ENCODE results near the gene CLEC4D. TPM values are rescaled to one million over a fixed set of nuclear protein-coding genes. Genes with fewer than 3 reads are reported as not detected.
"Not testable (repeated sequence)": the region's sequence is repeated elsewhere in the genome, so short reads cannot be mapped to it uniquely, and the experiment has no call there.

The CLEC4D gene
- total RNA-seq: not detected

- ATAC-seq (no peak), DNase-seq (no peak)
- Mint-ChIP-seq H3K36me3 (ENCODE audit: insufficient read depth) (no peaks in the 10 kb centered on the region), H3K27me3 (ENCODE audit: low read depth) (peaks cover 17% of the 10 kb centered on the region), H3K4me3 (no peak within 1 kb of the TSS), H3K4me1 (ENCODE audit: low read depth) (no peaks in the 10 kb centered on the region), H3K9me3 (no peaks in the 10 kb centered on the region)
These were observed at the start of gene CLEC4D for GRCh38 chr12:8513256-8513655. TSS of gene CLEC4D (plus strand) at chr12:8513503. CDS start at chr12:8513733, 230 bp downstream.

DNA sequence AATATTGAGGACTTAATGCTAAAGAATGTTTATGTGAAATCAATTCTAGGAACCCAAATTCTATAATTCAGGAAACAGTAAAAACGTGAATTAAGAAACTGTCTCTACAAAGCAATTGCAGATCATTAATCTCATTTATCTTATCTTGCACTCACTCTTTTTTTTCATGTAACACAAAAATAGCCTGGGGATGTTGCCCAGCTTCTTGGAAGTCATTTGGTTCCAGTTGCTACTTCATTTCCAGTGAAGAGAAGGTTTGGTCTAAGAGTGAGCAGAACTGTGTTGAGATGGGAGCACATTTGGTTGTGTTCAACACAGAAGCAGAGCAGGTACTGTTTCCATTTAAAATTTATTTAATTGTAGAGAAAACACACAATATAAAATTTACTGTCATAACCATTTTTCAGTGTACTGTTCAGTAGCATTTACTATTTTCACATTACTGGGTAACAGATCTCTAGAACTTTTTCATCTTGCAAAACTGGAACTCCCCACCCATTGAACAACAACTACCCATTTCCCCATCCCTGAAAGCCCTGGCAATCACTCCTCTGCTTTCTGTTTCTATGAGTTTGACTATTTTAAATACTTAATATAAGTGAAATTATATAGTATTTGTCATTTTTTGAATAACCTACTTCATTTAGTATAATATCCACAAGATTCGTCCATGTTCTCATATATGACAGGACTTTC lies 47.9 kb upstream of the CLEC4D start:
- Mint-ChIP-seq H3K9me3 (no peaks in the 10 kb centered on the region), H3K4me3 (no peak overlapping the region), H3K36me3 (ENCODE audit: insufficient read depth) (no peaks in the 10 kb centered on the region), H3K27me3 (ENCODE audit: low read depth) (peaks cover 12% of the 10 kb centered on the region), H3K4me1 (ENCODE audit: low read depth) (no peaks in the 10 kb centered on the region)
- no peak for ATAC-seq
- DNase-seq: no peak

DNA sequence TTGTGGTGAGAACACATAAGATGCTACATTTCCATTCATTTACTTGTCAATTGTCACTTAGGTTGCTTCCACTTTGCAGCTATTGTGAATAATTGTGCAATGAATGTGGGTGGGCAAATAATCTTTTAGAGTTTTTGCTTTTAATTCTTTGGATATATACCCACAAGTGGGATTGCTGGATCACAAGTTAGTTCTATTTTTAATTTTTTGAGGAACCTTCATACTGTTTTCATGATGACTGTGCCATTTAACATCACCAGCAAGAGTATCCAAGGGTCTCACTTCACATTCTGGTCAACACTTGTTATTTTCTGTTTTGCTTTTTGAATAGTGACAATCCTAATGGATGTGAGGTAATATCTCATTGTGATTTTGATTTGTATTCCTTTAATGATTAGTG lies 47.1 kb upstream of the CLEC4D start:
- H3K27me3 Mint-ChIP-seq (ENCODE audit: low read depth): peaks cover 12% of the 10 kb centered on the region
- H3K4me3 Mint-ChIP-seq: no peak overlapping the region
- H3K36me3 Mint-ChIP-seq (ENCODE audit: insufficient read depth): no peaks in the 10 kb centered on the region

GRCh38 chr12:8471090-8471489 lies 42.2 kb upstream of the CLEC4D start:
- no peak for DNase-seq
- Mint-ChIP-seq H3K36me3 (ENCODE audit: insufficient read depth) (no peaks in the 10 kb centered on the region), H3K4me3 (no peak overlapping the region), H3K27me3 (ENCODE audit: low read depth) (peaks cover 25% of the 10 kb centered on the region), H3K4me1 (ENCODE audit: low read depth) (no peaks in the 10 kb centered on the region), H3K9me3 (peaks cover 3% of the 10 kb centered on the region)
- no peak for ATAC-seq

More for the DNA sequence above, 47.1 kb upstream of the CLEC4D start:
- ATAC-seq: no peak
- Mint-ChIP-seq H3K4me1 (ENCODE audit: low read depth) (no peaks in the 10 kb centered on the region), H3K9me3 (no peaks in the 10 kb centered on the region)
- no peak for DNase-seq

GRCh38 chr12:8475508-8476203 lies 37.6 kb upstream of the CLEC4D start:
- Mint-ChIP-seq H3K4me1 (ENCODE audit: low read depth) (no peaks in the 10 kb centered on the region), H3K4me3 (no peak overlapping the region), H3K36me3 (ENCODE audit: insufficient read depth) (no peaks in the 10 kb centered on the region), H3K27me3 (ENCODE audit: low read depth) (peaks cover 13% of the 10 kb centered on the region), H3K9me3 (peaks cover 3% of the 10 kb centered on the region)
- ATAC-seq (no peak), DNase-seq (no peak)

DNA sequence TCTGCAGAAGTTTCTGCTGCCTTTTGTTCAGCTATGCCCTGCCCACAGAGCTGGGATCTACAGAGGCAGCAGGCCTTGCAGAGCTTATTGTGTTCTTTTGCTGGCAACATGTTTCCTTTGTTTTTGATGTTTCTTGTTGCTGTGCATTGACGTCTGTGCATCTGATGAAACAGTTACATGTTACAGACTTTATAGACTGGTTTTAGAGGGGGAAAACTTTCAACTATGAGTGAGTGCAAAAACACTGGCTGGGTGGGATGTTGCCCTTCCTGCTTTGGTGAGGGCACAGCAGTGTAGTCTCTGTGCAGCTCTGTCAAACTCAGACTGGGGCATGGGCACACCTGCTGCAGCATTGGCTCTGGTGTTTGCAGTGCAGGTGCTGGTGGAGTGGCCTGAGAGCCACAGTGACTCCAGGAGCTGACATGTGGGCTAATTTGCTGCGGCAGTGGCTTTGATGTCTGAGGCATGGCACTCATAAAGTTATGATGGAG lies 30.7 kb upstream of the CLEC4D start:
- H3K9me3 Mint-ChIP-seq: no peaks in the 10 kb centered on the region
- DNase-seq (no peak), ATAC-seq (no peak)
- no peak overlapping the region for H3K4me3 Mint-ChIP-seq
- H3K27me3 Mint-ChIP-seq (ENCODE audit: low read depth): peaks cover 9% of the 10 kb centered on the region
- H3K36me3 Mint-ChIP-seq (ENCODE audit: insufficient read depth): no peaks in the 10 kb centered on the region
- peaks cover 6% of the 10 kb centered on the region for H3K4me1 Mint-ChIP-seq (ENCODE audit: low read depth)

- peak in 1 of 2 donors; percentile 56 for ATAC-seq
- no peak for DNase-seq
- Mint-ChIP-seq H3K4me1 (ENCODE audit: low read depth) (peaks cover 6% of the 10 kb centered on the region), H3K9me3 (no peaks in the 10 kb centered on the region), H3K27me3 (ENCODE audit: low read depth) (peaks cover 9% of the 10 kb centered on the region), H3K4me3 (no peak overlapping the region), H3K36me3 (ENCODE audit: insufficient read depth) (no peaks in the 10 kb centered on the region)
These were observed 30.2 kb upstream of the CLEC4D start for GRCh38 chr12:8483079-8483478.

- Mint-ChIP-seq H3K27me3 (ENCODE audit: low read depth) (no peaks in the 10 kb centered on the region), H3K9me3 (no peaks in the 10 kb centered on the region), H3K36me3 (ENCODE audit: insufficient read depth) (no peaks in the 10 kb centered on the region), H3K4me3 (no peak overlapping the region), H3K4me1 (ENCODE audit: low read depth) (peaks cover 20% of the 10 kb centered on the region)
- DNase-seq (no peak), ATAC-seq (no peak)
These were observed 21.4 kb upstream of the CLEC4D start for GRCh38 chr12:8491646-8492530.

DNA sequence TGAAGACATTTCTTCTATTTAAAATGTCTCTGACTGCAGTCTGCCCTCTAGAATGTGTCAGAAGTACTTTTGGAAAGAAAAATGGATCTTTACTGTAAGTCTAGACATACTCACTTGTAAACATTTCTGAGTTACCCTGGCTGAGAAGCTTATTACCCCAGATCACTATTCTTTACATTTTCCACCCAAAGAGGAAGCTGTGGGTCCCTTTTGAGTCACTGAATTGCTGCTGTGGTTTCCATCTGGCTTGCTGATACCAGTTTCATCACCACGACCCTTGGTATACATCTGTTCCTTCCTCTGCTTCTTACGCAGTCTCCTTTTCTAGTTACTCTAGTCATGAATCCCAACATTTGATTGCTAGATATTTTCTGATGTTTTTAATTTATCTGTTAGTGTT lies 20.2 kb upstream of the CLEC4D start:
- H3K4me3 Mint-ChIP-seq: no peak overlapping the region

GRCh38 chr12:8495671-8496070 lies 17.6 kb upstream of the CLEC4D start:
- H3K4me3 Mint-ChIP-seq; H3K27me3 Mint-ChIP-seq (ENCODE audit: low read depth); H3K36me3 Mint-ChIP-seq (ENCODE audit: insufficient read depth); ATAC-seq; H3K9me3 Mint-ChIP-seq; DNase-seq: not testable (repeated sequence)
- H3K4me1 Mint-ChIP-seq (ENCODE audit: low read depth): peaks cover 20% of the 10 kb centered on the region

More for the DNA sequence above, 20.2 kb upstream of the CLEC4D start:
- DNase-seq (peak; percentile 16), ATAC-seq (peak; percentile 98)
- Mint-ChIP-seq H3K4me1 (ENCODE audit: low read depth) (peaks cover 20% of the 10 kb centered on the region), H3K27me3 (ENCODE audit: low read depth) (no peaks in the 10 kb centered on the region), H3K9me3 (no peaks in the 10 kb centered on the region), H3K36me3 (ENCODE audit: insufficient read depth) (no peaks in the 10 kb centered on the region)

DNA sequence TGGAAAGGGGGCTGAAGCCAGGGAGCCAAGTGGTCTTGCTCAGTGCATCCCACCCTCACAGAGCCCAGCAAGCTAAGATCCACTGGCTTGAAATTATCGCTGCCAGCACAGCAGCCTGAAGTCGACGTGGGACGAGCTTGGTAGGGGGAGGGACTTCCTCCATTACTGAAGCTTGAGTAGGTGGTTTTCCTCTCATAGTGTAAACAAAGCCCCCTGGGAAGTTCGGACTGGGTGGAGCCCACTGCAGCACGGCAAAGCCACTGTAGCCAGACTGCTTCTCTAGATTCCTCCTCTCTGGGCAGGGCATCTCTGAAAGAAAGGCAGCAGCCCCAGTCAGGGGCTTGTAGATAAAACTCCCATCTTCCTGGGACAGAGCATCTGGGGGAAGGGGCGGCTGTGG lies 17.2 kb upstream of the CLEC4D start:
- H3K4me1 Mint-ChIP-seq (ENCODE audit: low read depth): peaks cover 20% of the 10 kb centered on the region
- H3K4me3 Mint-ChIP-seq; H3K9me3 Mint-ChIP-seq; H3K36me3 Mint-ChIP-seq (ENCODE audit: insufficient read depth); DNase-seq; ATAC-seq; H3K27me3 Mint-ChIP-seq (ENCODE audit: low read depth): not testable (repeated sequence)

GRCh38 chr12:8499616-8500015 lies 13.7 kb upstream of the CLEC4D start:
- Mint-ChIP-seq H3K27me3 (ENCODE audit: low read depth) (no peaks in the 10 kb centered on the region), H3K36me3 (ENCODE audit: insufficient read depth) (no peaks in the 10 kb centered on the region), H3K4me3 (no peak overlapping the region), H3K4me1 (ENCODE audit: low read depth) (peaks cover 4% of the 10 kb centered on the region), H3K9me3 (no peaks in the 10 kb centered on the region)
- ATAC-seq: no peak
- DNase-seq: no peak

GRCh38 chr12:8501720-8502119 lies 11.6 kb upstream of the CLEC4D start:
- Mint-ChIP-seq H3K27me3 (ENCODE audit: low read depth) (no peaks in the 10 kb centered on the region), H3K9me3 (no peaks in the 10 kb centered on the region), H3K36me3 (ENCODE audit: insufficient read depth) (no peaks in the 10 kb centered on the region), H3K4me3 (no peak overlapping the region), H3K4me1 (ENCODE audit: low read depth) (peaks cover 4% of the 10 kb centered on the region)
- ATAC-seq: no peak
- no peak for DNase-seq

DNA sequence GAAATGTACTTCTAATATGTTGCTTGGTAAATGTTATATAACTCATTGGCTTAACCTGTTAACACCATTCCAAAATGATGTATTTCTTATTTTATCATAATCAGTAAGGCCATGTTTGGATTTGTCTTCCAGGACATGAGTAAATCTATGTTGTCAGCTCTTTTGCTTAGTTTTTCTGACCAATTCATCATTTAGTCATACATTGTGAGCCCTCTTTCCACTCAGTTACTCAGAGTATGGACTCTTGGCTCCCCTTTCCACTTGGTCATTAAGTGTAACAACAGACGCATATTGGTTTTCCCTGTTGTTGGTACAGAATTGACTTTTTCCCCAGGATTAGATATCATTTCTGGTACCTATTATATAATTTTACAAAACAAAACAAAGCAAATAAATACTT lies 9.0 kb upstream of the CLEC4D start:
- H3K9me3 Mint-ChIP-seq: no peaks in the 10 kb centered on the region
- H3K36me3 Mint-ChIP-seq (ENCODE audit: insufficient read depth): no peaks in the 10 kb centered on the region

More for the DNA sequence above, 9.0 kb upstream of the CLEC4D start:
- DNase-seq (no peak), ATAC-seq (no peak)
- Mint-ChIP-seq H3K4me3 (no peak overlapping the region), H3K27me3 (ENCODE audit: low read depth) (peaks cover 2% of the 10 kb centered on the region), H3K4me1 (ENCODE audit: low read depth) (peaks cover 4% of the 10 kb centered on the region)

Measured in activated T-cell treated with anti-CD3 and anti-CD28 coated beads, Interleukin-2, amount 50 U/mL, for 4 hours (primary cell).